Trophoblast cell (in vitro differentiated cells and primary cell): Measurements from ENCODE around the gene DHRS2.

ENCODE experiments used
- DNase-seq, 2 donors: peaks; one replicate each; pipeline ENCODE4 v3.0.0-alpha.2; 2016
- H2AFZ ChIP-seq: 2 replicates; pipeline ENCODE4 v1.6.1; 2013; ENCODE audit warnings: low read length, moderate library complexity, mild to moderate bottlenecking; ENCODE audit not compliant: insufficient read depth, poor library complexity
- H2AK5ac ChIP-seq: 2 replicates; pipeline ENCODE4 v1.6.1; 2013; ENCODE audit warnings: mild to moderate bottlenecking, low read length
- H2BK120ac ChIP-seq: 2 replicates; pipeline ENCODE4 v1.6.1; 2013; ENCODE audit warnings: low read length, mild to moderate bottlenecking, moderate library complexity; ENCODE audit not compliant: insufficient read depth, poor library complexity
- H2BK12ac ChIP-seq: 2 replicates; pipeline ENCODE4 v1.6.1; 2013; ENCODE audit warnings: mild to moderate bottlenecking, low read length, moderate library complexity
- H2BK5ac ChIP-seq: 2 replicates; pipeline ENCODE4 v1.6.1; 2013; ENCODE audit warnings: low read length, low read depth, moderate library complexity, mild to moderate bottlenecking; ENCODE audit not compliant: poor library complexity
- H3K14ac ChIP-seq: 2 replicates; pipeline ENCODE4 v1.6.1; 2013; ENCODE audit warnings: mild to moderate bottlenecking, low read length
- H3K18ac ChIP-seq: 2 replicates; pipeline ENCODE4 v1.6.1; 2013; ENCODE audit warnings: mild to moderate bottlenecking, low read length
- H3K23ac ChIP-seq: 2 replicates; pipeline ENCODE4 v1.6.1; 2013; ENCODE audit warnings: low read length
- H3K27ac ChIP-seq: 2 replicates; pipeline ENCODE4 v1.5.1; 2013; ENCODE audit warnings: low read depth, mild to moderate bottlenecking, inconsistent platforms, low read length, moderate library complexity
- H3K27me3 ChIP-seq: 2 replicates; pipeline ENCODE4 v1.6.1; 2013; ENCODE audit warnings: inconsistent platforms, mild to moderate bottlenecking, low read length, moderate library complexity; ENCODE audit not compliant: insufficient read depth
- H3K36me3 ChIP-seq, 2 experiments: 1 replicate in 1 of 2; 2 replicates in 1 of 2; pipeline ENCODE4 v1.6.1; 2013; ENCODE audit warnings: low read length in 2 of 2, mild to moderate bottlenecking in 2 of 2, moderate library complexity in 1 of 2; ENCODE audit not compliant: insufficient read depth in 2 of 2, control insufficient read depth in 1 of 2
- H3K4ac ChIP-seq: 2 replicates; pipeline ENCODE4 v1.6.1; 2013; ENCODE audit warnings: low read depth, mild to moderate bottlenecking, low read length, moderate library complexity
- H3K4me1 ChIP-seq, 2 experiments: 1 replicate in 1 of 2; 2 replicates in 1 of 2; pipeline ENCODE4 v1.6.1; 2013; ENCODE audit warnings: low read length in 2 of 2, mild to moderate bottlenecking in 2 of 2, moderate library complexity in 1 of 2; ENCODE audit not compliant: insufficient read depth in 2 of 2, control insufficient read depth in 1 of 2
- H3K4me2 ChIP-seq: 2 replicates; pipeline ENCODE4 v1.6.1; 2013; ENCODE audit warnings: inconsistent platforms, mild to moderate bottlenecking, low read length, moderate library complexity
- H3K4me3 ChIP-seq: 2 replicates; pipeline ENCODE4 v1.5.1; 2013; ENCODE audit warnings: mild to moderate bottlenecking, low read depth, low read length, inconsistent platforms
- H3K79me1 ChIP-seq: one replicate; pipeline ENCODE4 v1.6.1; 2013; ENCODE audit warnings: low read length
- H3K79me2 ChIP-seq: 2 replicates; pipeline ENCODE4 v1.6.1; 2013; ENCODE audit warnings: low read length, mild to moderate bottlenecking; ENCODE audit not compliant: control insufficient read depth, insufficient read depth, poor library complexity
- H3K9ac ChIP-seq: 2 replicates; pipeline ENCODE4 v1.6.1; 2013; ENCODE audit warnings: mild to moderate bottlenecking, low read length
- H3K9me3 ChIP-seq: 2 replicates; pipeline ENCODE4 v1.6.1; 2013; ENCODE audit warnings: low read depth, mild to moderate bottlenecking, control low read depth, inconsistent platforms, low read length; ENCODE audit not compliant: insufficient read depth
- H4K12ac ChIP-seq: 2 replicates; pipeline ENCODE4 v1.6.1; 2013; ENCODE audit warnings: low read depth, mild to moderate bottlenecking, low read length, moderate library complexity
- H4K8ac ChIP-seq: 2 replicates; pipeline ENCODE4 v1.6.1; 2013; ENCODE audit warnings: low read depth, mild to moderate bottlenecking, low read length, moderate library complexity
- H4K91ac ChIP-seq: one replicate; pipeline ENCODE4 v1.6.1; 2013; ENCODE audit warnings: low read depth, mild to moderate bottlenecking, low read length, moderate library complexity
- WGBS: extraction: QIAGEN DNeasy Blood & Tissue Kit; methylation state at CpG from one replicate; pipeline ENCODE4 v1.1.7; 2013; ENCODE audit warnings: missing lambda C conversion rate; ENCODE audit not compliant: insufficient read length, insufficient coverage; ENCODE audit errors: extremely low coverage; 5-methylcytosine and 5-hydroxymethylcytosine counted together

DHRS2 gene

GRCh38 chr14:23663127-23663526 is 27.0 kb downstream of the DHRS2 start:
- Histone ChIP-seq H2BK120ac (no peak overlapping the region), H4K12ac (no peak overlapping the region), H3K4me1 (peaks cover 0 to 3% of the 10 kb centered on the region in 2 experiments), H4K91ac (no peak overlapping the region), H4K8ac (no peak overlapping the region), H2BK5ac (no peak overlapping the region), H3K18ac (no peak overlapping the region), H3K23ac (no peak overlapping the region), H3K4me2 (no peak overlapping the region), H3K27ac (no peak overlapping the region), H2BK12ac (no peak overlapping the region), H3K4me3 (no peak overlapping the region), H3K9ac (no peak overlapping the region), H3K79me1 (no peaks in the 10 kb centered on the region), H3K9me3 (no peaks in the 10 kb centered on the region), H3K4ac (no peak overlapping the region), H3K36me3 (no peaks in the 10 kb centered on the region), H3K14ac (no peak overlapping the region), H2AFZ (no peak overlapping the region), H3K27me3 (no peaks in the 10 kb centered on the region), H3K79me2 (no peaks in the 10 kb centered on the region), H2AK5ac (no peak overlapping the region)
- DNase-seq = no peak
- WGBS = no CpG with 5 or more reads among the region's 2 CpGs

GRCh38 chr14:23663711-23664110 is 27.5 kb downstream of the DHRS2 start:
- Histone ChIP-seq H3K9ac (no peak overlapping the region), H2BK5ac (no peak overlapping the region), H4K91ac (no peak overlapping the region), H3K4me3 (no peak overlapping the region), H2BK120ac (no peak overlapping the region), H3K36me3 (no peaks in the 10 kb centered on the region), H4K8ac (no peak overlapping the region), H3K9me3 (no peaks in the 10 kb centered on the region), H2AK5ac (no peak overlapping the region), H3K4me2 (no peak overlapping the region), H3K79me1 (no peaks in the 10 kb centered on the region), H3K4ac (no peak overlapping the region), H2BK12ac (no peak overlapping the region), H2AFZ (no peak overlapping the region), H3K27ac (no peak overlapping the region), H3K4me1 (no peaks in the 10 kb centered on the region), H3K79me2 (no peaks in the 10 kb centered on the region), H4K12ac (no peak overlapping the region), H3K18ac (no peak overlapping the region), H3K27me3 (no peaks in the 10 kb centered on the region), H3K23ac (no peak overlapping the region), H3K14ac (no peak overlapping the region)
- no CpG with 5 or more reads among the region's 5 CpGs for WGBS
- no peak for DNase-seq

GRCh38 chr14:23664207-23664885 is 28.2 kb downstream of the DHRS2 start:
- no peak overlapping the region for H2BK120ac ChIP-seq
- no peak overlapping the region for H2BK12ac ChIP-seq
- H3K36me3 ChIP-seq = no peaks in the 10 kb centered on the region
- H3K79me2 ChIP-seq = no peaks in the 10 kb centered on the region
- peak overlapping the region; percentile 29 for H2AK5ac ChIP-seq
- H3K4ac ChIP-seq = no peak overlapping the region
- no peaks in the 10 kb centered on the region for H3K79me1 ChIP-seq
- no peak for DNase-seq
- no peak overlapping the region for H4K8ac ChIP-seq
- no peaks in the 10 kb centered on the region for H3K9me3 ChIP-seq
- H3K9ac ChIP-seq = no peak overlapping the region
- no peak overlapping the region for H2BK5ac ChIP-seq
- no peak overlapping the region for H3K23ac ChIP-seq
- no peak overlapping the region for H4K91ac ChIP-seq
- no peaks in the 10 kb centered on the region for H3K4me1 ChIP-seq
- no peak overlapping the region for H3K4me2 ChIP-seq
- H3K18ac ChIP-seq = no peak overlapping the region
- H3K14ac ChIP-seq = no peak overlapping the region
- H3K27ac ChIP-seq = no peak overlapping the region
- no peak overlapping the region for H2AFZ ChIP-seq
- no peak overlapping the region for H3K4me3 ChIP-seq
- H3K27me3 ChIP-seq = no peaks in the 10 kb centered on the region
- no CpG with 5 or more reads among the region's 5 CpGs for WGBS
- H4K12ac ChIP-seq = no peak overlapping the region

- Histone ChIP-seq H3K9me3 (no peaks in the 10 kb centered on the region), H3K4me2 (no peak overlapping the region), H3K9ac (no peak overlapping the region), H2AFZ (no peak overlapping the region), H3K4ac (no peak overlapping the region), H2BK12ac (no peak overlapping the region), H3K18ac (no peak overlapping the region), H3K79me1 (no peaks in the 10 kb centered on the region), H3K79me2 (no peaks in the 10 kb centered on the region), H3K27me3 (no peaks in the 10 kb centered on the region), H3K36me3 (no peaks in the 10 kb centered on the region), H3K23ac (peak overlapping the region; percentile 2), H2BK120ac (no peak overlapping the region), H4K91ac (no peak overlapping the region), H4K12ac (no peak overlapping the region), H3K27ac (no peak overlapping the region), H3K14ac (no peak overlapping the region), H3K4me3 (no peak overlapping the region), H4K8ac (no peak overlapping the region), H3K4me1 (no peaks in the 10 kb centered on the region), H2BK5ac (no peak overlapping the region), H2AK5ac (no peak overlapping the region)
- WGBS = no CpG with 5 or more reads among the region's 4 CpGs
- no peak for DNase-seq
Observed at GRCh38 chr14:23665302-23666016, 29.3 kb downstream of the DHRS2 start.
